HepG2 (cell line): ENCODE results near the gene RUSC1. TPM values are rescaled to one million over a fixed set of nuclear protein-coding genes. Genes with fewer than 3 reads are reported as not detected.
A peak's percentile ranks its signal among the peaks of the same experiment; 100 is the strongest.

Experiments
- AKAP8 ChIP-seq: sonication (generic); formaldehyde crosslinking; IDR thresholded peaks from 2 replicates; pipeline ENCODE4 v1.5.1; 2020; ENCODE audit warnings: mild to moderate bottlenecking, missing genetic modification reagents
- ASH2L ChIP-seq: fragments of 300-600, 200-600 bp; sonication (generic); IDR thresholded peaks from 2 replicates; pipeline ENCODE4 v1.7.0; 2017; ENCODE audit warnings: low read depth, mild to moderate bottlenecking, moderate library complexity, mixed read lengths, low read length; ENCODE audit not compliant: insufficient read length
- ATF7 ChIP-seq, 2 experiments: fragments of 450-650 bp in 1 of 2; sonication (generic) in 1 of 2; formaldehyde crosslinking in 1 of 2; IDR thresholded peaks; 2 replicates each; pipeline versions ENCODE4 v1.4.0 to v1.6.1; 2016 to 2020; ENCODE audit warnings: antibody characterized with exemption in 1 of 2, mild to moderate bottlenecking in 1 of 2, missing genetic modification reagents in 1 of 2
- CENPX ChIP-seq: sonication (generic); formaldehyde crosslinking; IDR thresholded peaks from 2 replicates; pipeline ENCODE4 v1.9.0; 2021; ENCODE audit warnings: mild to moderate bottlenecking, missing genetic modification reagents, moderate library complexity
- DPF2 ChIP-seq: sonication (generic); formaldehyde crosslinking; IDR thresholded peaks from 2 replicates; pipeline ENCODE4 v1.4.0; 2020; ENCODE audit warnings: mild to moderate bottlenecking, low read depth, missing genetic modification reagents, borderline replicate concordance
- FOXC1 ChIP-seq: sonication (generic); formaldehyde crosslinking; IDR thresholded peaks from 2 replicates; pipeline ENCODE4 v1.8.0; 2022; ENCODE audit warnings: mild to moderate bottlenecking, missing genetic modification reagents, borderline replicate concordance
- GATAD1 ChIP-seq: IDR thresholded peaks from 2 replicates; pipeline ENCODE4 v1.6.1; 2016; ENCODE audit warnings: missing genetic modification reagents, missing compliant biosample characterization
- GLI4 ChIP-seq: sonication (generic); formaldehyde crosslinking; IDR thresholded peaks from 2 replicates; pipeline ENCODE4 v1.5.1; 2020; ENCODE audit warnings: missing genetic modification reagents, mild to moderate bottlenecking, moderate library complexity, borderline replicate concordance
- NFYC ChIP-seq: IDR thresholded peaks from 2 replicates; pipeline ENCODE4 v1.6.1; 2016; ENCODE audit warnings: missing genetic modification reagents, missing compliant biosample characterization
- PAX8 ChIP-seq: sonication (generic); formaldehyde crosslinking; IDR thresholded peaks from 2 replicates; pipeline ENCODE4 v1.8.0; 2022; ENCODE audit warnings: mild to moderate bottlenecking, missing genetic modification reagents, borderline replicate concordance
- SP5 ChIP-seq: IDR thresholded peaks from 2 replicates; pipeline ENCODE4 v1.6.1; 2016; ENCODE audit warnings: low read depth, borderline replicate concordance
- SPEN ChIP-seq: sonication (generic); formaldehyde crosslinking; IDR thresholded peaks from 2 replicates; pipeline ENCODE4 v1.5.1; 2020; ENCODE audit warnings: low read depth, mild to moderate bottlenecking, missing genetic modification reagents
- ZIK1 ChIP-seq: sonication (generic); formaldehyde crosslinking; IDR thresholded peaks from 2 replicates; pipeline ENCODE4 v1.5.0; 2020; ENCODE audit warnings: mild to moderate bottlenecking, low read depth, missing genetic modification reagents, borderline replicate concordance
- ZNF251 ChIP-seq: sonication (generic); formaldehyde crosslinking; IDR thresholded peaks from 2 replicates; pipeline ENCODE4 v1.9.0; 2021; ENCODE audit warnings: mild to moderate bottlenecking, missing genetic modification reagents
- ZNF331 ChIP-seq: sonication (generic); formaldehyde crosslinking; IDR thresholded peaks from 2 replicates; pipeline ENCODE4 v1.4.0; 2020; ENCODE audit warnings: missing genetic modification reagents
- ZNF350 ChIP-seq: sonication (generic); formaldehyde crosslinking; IDR thresholded peaks from 2 replicates; pipeline ENCODE4 v1.4.0; 2020; ENCODE audit warnings: mild to moderate bottlenecking, low read depth, missing genetic modification reagents, borderline replicate concordance
- ZNF75D ChIP-seq: sonication (generic); formaldehyde crosslinking; IDR thresholded peaks from 2 replicates; pipeline ENCODE4 v1.8.1; 2023; ENCODE audit warnings: missing genetic modification reagents, mild to moderate bottlenecking, borderline replicate concordance
- polyA plus RNA-seq, 8 experiments: library from polyadenylated mRNA; depleted of rRNA in 3 of 8; stranded (reverse) in 7 of 8; unstranded in 1 of 8; fragments of >200 nt; fragmentation: Illumina TruSeq in 4 of 8; extraction: Trizol in 4 of 8; gene quantifications; 2 replicates each; pipeline versions ENCODE4 v1.2.1 to v1.2.3, GENCODE V29; 2011 to 2016; ENCODE audit warnings: low read depth in 4 of 8, missing spikeins in 1 of 8, mixed read lengths in 1 of 8; ENCODE audit not compliant: insufficient read depth in 1 of 8
- total RNA-seq, 5 experiments: library from RNA; depleted of rRNA; stranded (reverse); fragments of >200 nt; fragmentation: Illumina TruSeq; extraction: Trizol; gene quantifications; 2 replicates each; pipeline ENCODE4 v1.2.3, GENCODE V29; 2016; ENCODE audit warnings: low read depth in 1 of 5
- TF ChIP-seq, protein P1 (sequence below), 2 experiments: sonication (generic) in 1 of 2; formaldehyde crosslinking in 1 of 2; IDR thresholded peaks; 2 replicates each; pipeline versions ENCODE4 v1.6.1 to v1.9.0; 2014 to 2022; ENCODE audit warnings: antibody characterized with exemption in 1 of 2, borderline replicate concordance in 1 of 2, inconsistent platforms in 1 of 2, low read depth in 1 of 2, missing genetic modification reagents in 1 of 2
- TF ChIP-seq, protein P2 (sequence below): sonication (generic); formaldehyde crosslinking; conservative IDR thresholded peaks from 2 replicates; pipeline ENCODE4 v1.8.1; 2023; ENCODE audit warnings: missing genetic modification reagents

The RUSC1 gene
- total and polyA plus RNA-seq, 2 of the 13 experiments (the other 11 are each of a cell fraction or from before 2014, with no cell fraction given): 18.7 to 20.4 TPM

DNA sequence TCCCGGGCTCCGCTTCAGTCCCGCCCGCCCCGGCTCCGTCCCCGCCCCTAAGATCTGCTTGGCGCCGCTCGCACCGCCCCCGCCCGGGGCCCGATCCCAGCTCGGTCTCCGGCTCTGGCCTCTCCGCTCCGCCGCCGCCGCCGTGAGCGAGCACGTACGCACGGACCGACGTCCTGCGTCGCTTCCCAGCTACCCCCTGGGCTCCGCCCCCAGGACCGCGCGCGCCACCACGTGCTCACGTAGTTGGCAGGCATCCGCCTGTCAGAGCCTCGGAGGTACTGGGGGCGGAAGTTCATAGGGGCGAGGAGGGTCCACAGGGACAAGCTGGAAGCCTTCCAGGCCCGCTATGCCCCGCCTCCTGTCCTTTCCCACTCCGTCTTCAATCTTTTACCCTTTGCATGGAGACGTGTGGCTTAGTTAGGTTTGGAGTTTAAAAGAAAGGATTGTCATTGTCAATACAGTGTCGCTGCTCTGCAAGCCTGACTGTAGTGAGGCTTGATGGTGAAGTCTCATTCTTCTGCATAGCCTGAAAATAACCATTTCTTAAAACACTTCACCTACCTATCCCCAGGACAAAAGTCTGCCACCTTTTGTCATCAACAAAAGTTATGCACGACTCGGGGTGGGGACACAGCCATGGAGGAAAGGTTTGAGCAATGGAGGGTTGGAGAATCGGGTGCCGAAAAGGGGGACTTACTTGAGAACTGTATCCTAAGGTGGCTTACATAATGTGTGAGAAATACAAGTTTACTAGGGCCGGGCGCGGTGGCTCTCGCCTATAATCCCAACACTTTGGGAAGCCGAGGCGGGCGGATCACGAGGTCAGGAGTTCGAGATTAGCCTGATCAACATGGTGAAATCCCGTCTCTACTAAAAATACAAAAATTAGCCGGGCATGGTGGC, 47.1 kb upstream of the RUSC1 start, which contains the start of gene CLK2 (continued):
- 0 out of 2 replicates have a peak, but pooled peaks have one; percentile 37 for TF ChIP-seq FOXC1 (CRISPR knock-in tag)
- peak; percentile 73 for TF ChIP-seq NFYC
- no peak for TF ChIP-seq PAX8 (CRISPR knock-in tag)
- TF ChIP-seq ZIK1: peak; percentile 29; the same call in 1 of the 2 replicates
- TF ChIP-seq ZNF350 (CRISPR knock-in tag): peak; percentile 72
- TF ChIP-seq, protein P1, sequence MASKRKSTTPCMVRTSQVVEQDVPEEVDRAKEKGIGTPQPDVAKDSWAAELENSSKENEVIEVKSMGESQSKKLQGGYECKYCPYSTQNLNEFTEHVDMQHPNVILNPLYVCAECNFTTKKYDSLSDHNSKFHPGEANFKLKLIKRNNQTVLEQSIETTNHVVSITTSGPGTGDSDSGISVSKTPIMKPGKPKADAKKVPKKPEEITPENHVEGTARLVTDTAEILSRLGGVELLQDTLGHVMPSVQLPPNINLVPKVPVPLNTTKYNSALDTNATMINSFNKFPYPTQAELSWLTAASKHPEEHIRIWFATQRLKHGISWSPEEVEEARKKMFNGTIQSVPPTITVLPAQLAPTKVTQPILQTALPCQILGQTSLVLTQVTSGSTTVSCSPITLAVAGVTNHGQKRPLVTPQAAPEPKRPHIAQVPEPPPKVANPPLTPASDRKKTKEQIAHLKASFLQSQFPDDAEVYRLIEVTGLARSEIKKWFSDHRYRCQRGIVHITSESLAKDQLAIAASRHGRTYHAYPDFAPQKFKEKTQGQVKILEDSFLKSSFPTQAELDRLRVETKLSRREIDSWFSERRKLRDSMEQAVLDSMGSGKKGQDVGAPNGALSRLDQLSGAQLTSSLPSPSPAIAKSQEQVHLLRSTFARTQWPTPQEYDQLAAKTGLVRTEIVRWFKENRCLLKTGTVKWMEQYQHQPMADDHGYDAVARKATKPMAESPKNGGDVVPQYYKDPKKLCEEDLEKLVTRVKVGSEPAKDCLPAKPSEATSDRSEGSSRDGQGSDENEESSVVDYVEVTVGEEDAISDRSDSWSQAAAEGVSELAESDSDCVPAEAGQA (IDR thresholded peaks at IDR 0.05; ENCODE audit: low read depth): peak; percentile 75; the same call in 1 of the 2 replicates
- TF ChIP-seq, protein P1 (CRISPR knock-in tag; IDR thresholded peaks at IDR 0.05; ENCODE audit: borderline replicate concordance): no peak
- no peak for TF ChIP-seq GLI4
- TF ChIP-seq GATAD1 (CRISPR knock-in tag): peak; percentile 92
- no peak for TF ChIP-seq ATF7 (IDR thresholded peaks at IDR 0.05)
- TF ChIP-seq ATF7 (CRISPR knock-in tag; IDR thresholded peaks at IDR 0.05): no peak
- TF ChIP-seq AKAP8: no peak
- TF ChIP-seq ZNF331 (CRISPR knock-in tag): peak; percentile 42; the same call in 1 of the 2 replicates
- no peak; the same call in 1 of the 2 replicates for TF ChIP-seq DPF2
- TF ChIP-seq ASH2L: peak; percentile 74
- no peak for TF ChIP-seq CENPX (CRISPR knock-in tag)
- TF ChIP-seq, protein P2, sequence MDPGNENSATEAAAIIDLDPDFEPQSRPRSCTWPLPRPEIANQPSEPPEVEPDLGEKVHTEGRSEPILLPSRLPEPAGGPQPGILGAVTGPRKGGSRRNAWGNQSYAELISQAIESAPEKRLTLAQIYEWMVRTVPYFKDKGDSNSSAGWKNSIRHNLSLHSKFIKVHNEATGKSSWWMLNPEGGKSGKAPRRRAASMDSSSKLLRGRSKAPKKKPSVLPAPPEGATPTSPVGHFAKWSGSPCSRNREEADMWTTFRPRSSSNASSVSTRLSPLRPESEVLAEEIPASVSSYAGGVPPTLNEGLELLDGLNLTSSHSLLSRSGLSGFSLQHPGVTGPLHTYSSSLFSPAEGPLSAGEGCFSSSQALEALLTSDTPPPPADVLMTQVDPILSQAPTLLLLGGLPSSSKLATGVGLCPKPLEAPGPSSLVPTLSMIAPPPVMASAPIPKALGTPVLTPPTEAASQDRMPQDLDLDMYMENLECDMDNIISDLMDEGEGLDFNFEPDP (CRISPR knock-in tag): 0 out of 2 replicates have a peak, but pooled peaks have one; percentile 33
- peak; percentile 91 for TF ChIP-seq SP5
- no peak for TF ChIP-seq ZNF75D (CRISPR knock-in tag)
- TF ChIP-seq SPEN (CRISPR knock-in tag): peak; percentile 98
- TF ChIP-seq ZNF251 (CRISPR knock-in tag): no peak
